DMS79 (cell line): ENCODE data around the gene EEF1AKMT3.

Experiments
- DNase-seq: peaks from one replicate; lab custom pipeline; 2025; lab: John Stamatoyannopoulos, UW

The EEF1AKMT3 gene

DNA sequence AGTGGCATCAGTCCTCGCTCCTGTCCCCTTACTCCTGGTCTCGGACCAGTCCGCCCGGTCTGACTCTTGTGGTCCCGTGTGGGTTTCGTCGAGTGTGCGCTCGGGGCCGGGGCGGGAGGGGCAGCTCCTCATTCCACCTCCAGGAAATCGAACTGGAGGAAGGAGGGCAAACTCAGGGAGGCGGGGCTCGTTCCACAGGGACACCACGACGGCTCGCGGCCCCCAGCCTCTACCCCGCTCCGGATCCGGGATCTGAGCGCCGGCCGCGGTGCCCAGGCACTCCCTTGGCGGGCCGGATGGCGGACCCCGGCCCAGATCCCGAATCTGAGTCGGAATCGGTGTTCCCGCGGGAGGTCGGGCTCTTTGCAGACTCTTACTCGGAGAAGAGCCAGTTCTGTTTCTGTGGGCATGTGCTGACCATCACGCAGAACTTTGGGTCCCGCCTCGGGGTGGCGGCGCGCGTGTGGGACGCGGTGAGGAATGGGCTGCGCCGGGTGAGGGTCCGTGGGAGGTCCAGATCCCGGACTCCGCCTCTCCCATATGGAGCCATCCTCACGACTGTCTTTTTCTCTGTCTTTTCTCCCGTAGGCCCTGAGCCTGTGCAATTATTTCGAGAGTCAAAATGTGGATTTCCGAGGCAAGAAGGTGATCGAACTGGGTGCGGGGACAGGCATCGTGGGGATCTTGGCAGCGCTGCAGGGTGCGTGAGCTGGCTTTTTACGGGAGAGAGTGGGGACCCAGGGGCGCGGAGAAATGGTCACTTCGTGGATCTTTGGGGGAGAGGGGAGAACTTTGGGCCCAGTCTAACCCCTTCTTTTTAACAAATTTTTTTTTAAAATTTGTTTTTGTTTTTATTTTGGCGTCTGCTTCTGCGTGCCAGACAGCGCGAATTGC, at the start of gene EEF1AKMT3:
EEF1AKMT3 (plus strand) TSS at position 186 of the 894 bp plus-strand sequence; CDS start at position 297, 111 bp downstream.
- no peak for DNase-seq

- no peak for DNase-seq
Measured at GRCh38 chr12:57722716-57723629, 49.4 kb upstream of the EEF1AKMT3 start.

DNA sequence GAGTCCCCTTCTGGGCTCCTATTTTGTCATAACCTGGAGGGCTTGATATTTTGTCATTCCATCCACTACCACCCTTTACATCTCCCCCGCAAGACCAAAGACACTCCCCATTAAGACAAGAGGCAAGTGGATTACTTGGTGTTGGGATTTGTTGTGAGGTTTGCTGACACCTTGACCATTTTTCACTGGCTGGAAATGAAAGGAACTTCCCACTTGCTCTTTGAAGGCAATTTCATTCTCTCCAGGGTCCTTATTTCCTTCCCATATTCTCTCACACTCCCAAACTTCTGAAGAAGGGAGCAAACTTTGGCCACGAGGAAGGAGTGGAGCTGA, 48.8 kb upstream of the EEF1AKMT3 start:
- no peak for DNase-seq

- no peak for DNase-seq
Measured at GRCh38 chr12:57724003-57724935, 48.1 kb upstream of the EEF1AKMT3 start.

GRCh38 chr12:57724936-57725740, 47.3 kb upstream of the EEF1AKMT3 start:
- DNase-seq: no peak

- DNase-seq: no peak
Measured at GRCh38 chr12:57725851-57726150, 46.6 kb upstream of the EEF1AKMT3 start.

GRCh38 chr12:57726151-57726883, 46.1 kb upstream of the EEF1AKMT3 start:
- DNase-seq: peak; percentile 71

DNA sequence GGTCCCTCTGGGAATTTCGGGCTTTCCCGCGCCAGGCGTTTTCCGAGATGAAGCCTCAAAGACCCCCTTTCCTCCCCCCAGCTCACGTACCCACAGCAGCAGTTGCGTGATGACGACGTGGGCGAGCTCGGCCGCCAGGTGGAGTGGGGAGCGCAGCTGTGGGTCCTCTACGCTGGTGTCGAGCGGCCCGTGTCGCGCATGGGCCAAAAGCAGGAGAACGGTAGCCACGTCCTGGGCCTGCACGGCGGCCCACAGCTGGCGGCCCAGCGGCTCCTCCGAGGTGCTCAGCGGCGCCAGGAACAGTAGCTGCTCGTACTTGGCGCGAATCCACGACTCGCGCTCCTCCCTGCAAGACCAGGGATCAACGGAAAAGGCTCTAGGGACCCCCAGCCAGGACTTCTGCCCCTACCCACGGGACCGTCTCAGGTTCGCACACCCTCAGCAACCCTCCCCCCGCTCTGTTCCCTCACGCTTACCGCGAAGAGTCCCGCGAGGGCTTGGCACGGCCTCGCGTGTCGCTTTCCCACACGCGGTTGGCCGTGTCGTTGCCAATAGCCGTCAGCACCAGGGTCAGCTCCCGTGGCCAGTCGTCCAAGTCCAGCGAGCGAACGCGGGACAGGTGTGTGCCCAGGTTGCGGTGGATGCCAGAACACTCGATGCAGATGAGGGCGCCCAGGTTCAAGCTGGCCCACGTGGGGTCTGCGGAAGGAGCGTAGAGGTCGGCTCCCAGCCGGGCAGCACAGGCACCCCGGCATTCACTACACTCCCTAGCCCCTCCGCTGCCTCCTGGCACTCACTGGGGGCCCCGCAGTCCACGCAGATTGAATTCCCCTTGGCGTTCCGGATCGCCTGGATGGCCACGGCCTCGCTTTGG, 45.3 kb upstream of the EEF1AKMT3 start:
- peak; percentile 18 for DNase-seq

- no peak for DNase-seq
Measured at GRCh38 chr12:57727758-57728395, 44.5 kb upstream of the EEF1AKMT3 start.

GRCh38 chr12:57729321-57729844, 43.0 kb upstream of the EEF1AKMT3 start:
- DNase-seq: no peak

DNA sequence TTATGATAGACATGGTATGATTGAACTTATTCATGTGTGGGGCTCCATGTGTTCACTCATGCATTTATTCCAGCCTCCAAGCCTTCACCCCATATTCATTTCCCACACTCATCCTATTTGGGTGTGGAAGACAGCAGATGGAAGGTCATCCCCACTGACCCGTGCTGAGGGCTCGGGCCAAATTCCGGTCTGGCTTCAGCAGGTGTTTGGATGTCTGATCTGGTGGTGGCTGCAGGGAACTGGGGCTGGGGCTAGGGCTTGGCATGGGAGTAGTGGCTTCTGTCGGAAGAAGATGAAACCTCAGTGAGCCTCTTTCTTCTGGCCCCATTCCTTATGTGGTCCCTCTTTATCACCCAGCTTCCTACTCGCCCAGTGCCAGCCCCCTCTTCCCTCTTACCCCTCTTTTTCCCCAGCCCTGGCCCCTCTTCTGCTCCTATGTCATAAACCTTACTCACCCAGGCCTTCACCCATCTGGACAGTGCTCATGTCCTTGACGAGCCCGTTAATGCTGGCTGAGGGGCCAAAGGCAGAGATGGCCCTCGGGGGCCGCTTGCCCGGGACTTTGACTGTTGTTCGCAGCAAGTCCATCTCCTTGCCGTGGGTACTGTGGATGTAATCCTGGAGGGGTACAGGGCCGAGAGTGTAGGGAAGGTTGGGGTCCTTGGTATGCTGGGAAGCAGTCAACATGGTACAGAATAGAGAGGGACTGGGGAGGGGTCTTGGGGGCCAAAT, 41.9 kb upstream of the EEF1AKMT3 start:
- no peak for DNase-seq

- no peak for DNase-seq
Measured at GRCh38 chr12:57731411-57732080, 40.9 kb upstream of the EEF1AKMT3 start.

GRCh38 chr12:57732270-57732669, 40.1 kb upstream of the EEF1AKMT3 start:
- no peak for DNase-seq

DNA sequence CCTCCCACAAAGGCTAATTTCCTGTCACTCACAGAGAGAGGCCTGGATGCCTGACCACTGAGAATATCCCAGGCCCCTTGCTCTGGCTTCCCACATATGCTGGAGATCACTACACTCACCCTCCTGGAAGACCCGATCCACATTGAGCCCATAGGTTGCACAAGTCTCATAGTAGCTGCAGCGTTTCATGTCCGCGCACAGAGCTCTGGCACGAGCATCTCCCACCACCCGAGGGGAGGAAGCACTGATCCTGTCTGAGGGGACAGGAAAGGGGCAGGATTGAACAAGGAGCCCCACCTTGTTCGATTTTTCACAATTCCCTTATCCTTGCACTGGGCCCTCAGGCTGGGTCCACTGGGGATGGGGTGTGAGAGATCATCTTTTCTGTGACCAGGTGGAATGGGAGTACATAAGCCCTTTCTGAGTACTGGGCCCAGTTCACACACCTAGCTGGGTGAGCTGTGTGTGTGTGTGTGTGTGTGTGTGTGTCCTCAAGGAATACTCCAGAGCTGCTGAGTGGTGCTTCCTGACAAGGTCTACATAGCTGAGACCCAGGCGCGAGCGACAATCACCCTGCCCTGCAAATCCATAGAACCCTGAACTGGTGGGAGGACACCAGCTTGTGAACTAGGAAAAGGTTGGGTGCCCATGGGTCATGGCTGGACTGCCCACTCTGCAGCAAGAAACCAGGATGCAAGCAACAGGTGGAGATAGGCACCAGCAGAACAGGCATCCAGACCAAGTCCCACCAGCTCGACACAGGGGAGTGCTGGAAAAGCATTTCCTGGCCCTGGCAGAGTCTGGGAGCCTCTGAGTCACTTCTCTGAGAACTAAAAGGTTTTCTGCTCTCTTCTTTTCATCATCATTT, 39.5 kb upstream of the EEF1AKMT3 start:
- DNase-seq: no peak

- no peak for DNase-seq
Measured at GRCh38 chr12:57733928-57734327, 38.5 kb upstream of the EEF1AKMT3 start.

- DNase-seq: no peak
Measured at GRCh38 chr12:57734591-57734990, 37.8 kb upstream of the EEF1AKMT3 start.
